HG03469 (cell line): Measurements from ENCODE around the gene TNS3.

Experiments
- ATAC-seq: cut with Tn5 transposase; IDR thresholded peaks from one replicate; pipeline ENCODE4 v1.9.1; 2021; ENCODE audit warnings: mild to moderate bottlenecking, moderate library complexity, moderate number of reproducible peaks; ENCODE audit not compliant: unreplicated experiment

The TNS3 gene

GRCh38 chr7:47529405-47529804 is 52.5 kb downstream of the TNS3 start:
- ATAC-seq, result no peak

DNA sequence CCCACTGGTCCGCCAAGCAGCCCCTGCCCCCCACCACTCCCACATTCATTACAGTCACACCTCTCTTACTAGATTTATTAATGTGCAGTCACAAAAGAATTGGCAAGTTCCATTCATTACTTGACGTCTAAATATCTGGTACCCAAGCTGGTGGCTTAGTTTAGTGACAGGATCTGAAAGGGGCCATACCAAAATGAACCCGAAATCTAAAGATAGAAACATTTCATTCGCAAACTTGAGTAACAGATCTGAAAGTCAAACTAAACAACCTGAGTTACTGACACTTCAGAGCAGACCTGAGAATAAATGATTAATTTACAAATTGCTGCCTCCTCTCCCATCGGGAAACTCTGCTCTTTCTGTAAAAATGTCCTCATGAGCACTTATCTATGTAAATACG is 53.4 kb downstream of the TNS3 start:
- ATAC-seq, result no peak

DNA sequence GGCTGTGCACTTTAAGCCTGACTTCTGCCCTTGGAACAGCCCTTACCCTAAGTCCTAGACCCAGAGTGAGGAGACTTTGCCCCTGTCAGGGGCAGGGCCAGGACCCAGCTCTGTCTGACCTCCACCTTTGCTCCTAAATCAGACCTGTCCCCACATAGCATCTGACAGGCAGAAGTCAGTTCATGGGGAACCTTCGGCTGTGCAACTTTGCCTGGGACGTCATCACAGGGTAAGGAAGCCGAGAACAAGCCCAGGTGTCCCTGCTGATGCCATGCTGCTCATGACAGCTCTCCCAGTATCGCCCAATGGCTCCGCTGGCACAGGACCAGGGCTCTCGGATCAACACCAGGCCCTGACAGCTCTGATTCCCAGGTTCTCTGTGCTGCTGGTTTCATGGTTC is 55.4 kb downstream of the TNS3 start:
- no peak for ATAC-seq

DNA sequence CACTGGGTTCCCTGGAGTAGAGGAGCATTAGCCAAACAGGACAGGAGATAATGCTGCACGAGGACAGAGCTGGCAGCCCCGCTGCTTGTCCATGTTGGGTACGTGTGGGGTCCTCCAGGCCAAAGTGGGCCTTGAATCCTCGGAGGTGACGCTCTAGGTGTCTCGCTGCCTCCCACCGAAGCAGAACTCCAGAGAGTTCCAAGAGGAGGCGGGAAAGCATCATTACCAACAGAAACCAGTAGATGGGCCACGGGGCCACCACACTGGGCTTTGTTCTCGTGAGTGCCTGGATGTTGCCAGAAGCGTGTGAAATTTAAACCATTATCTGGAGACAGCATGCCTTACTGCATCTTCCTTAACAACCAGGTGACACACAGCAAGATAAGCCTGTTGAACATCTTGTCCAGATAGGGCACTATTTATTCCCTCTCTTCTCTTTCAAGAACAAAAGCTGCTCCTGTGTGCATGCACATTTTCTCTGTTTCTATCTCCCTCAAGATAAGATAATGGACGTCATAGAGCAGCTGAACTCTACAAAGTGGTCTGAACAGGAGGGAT is 56.8 kb downstream of the TNS3 start:
- no peak for ATAC-seq

- ATAC-seq, result no peak
Observed at GRCh38 chr7:47523401-47523800, 58.5 kb downstream of the TNS3 start.

DNA sequence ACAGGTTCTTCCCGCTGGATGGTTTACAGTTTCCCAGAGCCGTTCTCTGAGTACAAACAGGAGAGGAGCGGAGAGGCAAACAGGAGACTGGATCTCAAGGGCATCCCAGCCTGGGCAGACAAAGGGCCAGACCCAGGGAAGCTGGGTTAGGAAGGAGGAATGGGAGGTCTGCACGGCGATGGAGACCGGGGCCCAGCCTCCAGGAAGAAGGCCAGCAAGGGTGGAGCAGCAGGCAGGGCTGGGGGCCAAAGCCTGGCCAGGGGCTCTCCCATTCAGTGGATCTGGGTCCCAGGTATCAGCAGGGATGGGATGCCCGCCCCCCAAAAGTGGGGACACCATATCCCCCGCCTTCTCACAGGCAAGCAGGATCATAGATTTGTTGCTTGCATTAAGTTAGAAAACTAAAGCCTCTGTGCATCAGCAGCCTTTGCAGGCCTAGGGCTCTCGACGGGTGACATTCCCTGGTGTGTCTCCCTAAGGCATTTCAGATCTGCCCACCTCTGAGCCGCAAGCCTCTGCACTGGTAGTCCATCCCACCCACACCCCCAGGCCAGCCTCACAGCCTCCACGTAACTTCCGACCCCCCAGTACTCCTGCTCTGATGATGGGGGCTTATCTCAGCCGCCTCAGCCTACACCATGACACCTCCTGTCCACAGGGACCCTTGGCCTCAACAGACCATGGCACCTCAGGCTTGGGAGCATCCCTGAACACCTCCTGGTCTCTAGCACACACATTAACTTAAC is 59.9 kb downstream of the TNS3 start:
- ATAC-seq, result no peak

DNA sequence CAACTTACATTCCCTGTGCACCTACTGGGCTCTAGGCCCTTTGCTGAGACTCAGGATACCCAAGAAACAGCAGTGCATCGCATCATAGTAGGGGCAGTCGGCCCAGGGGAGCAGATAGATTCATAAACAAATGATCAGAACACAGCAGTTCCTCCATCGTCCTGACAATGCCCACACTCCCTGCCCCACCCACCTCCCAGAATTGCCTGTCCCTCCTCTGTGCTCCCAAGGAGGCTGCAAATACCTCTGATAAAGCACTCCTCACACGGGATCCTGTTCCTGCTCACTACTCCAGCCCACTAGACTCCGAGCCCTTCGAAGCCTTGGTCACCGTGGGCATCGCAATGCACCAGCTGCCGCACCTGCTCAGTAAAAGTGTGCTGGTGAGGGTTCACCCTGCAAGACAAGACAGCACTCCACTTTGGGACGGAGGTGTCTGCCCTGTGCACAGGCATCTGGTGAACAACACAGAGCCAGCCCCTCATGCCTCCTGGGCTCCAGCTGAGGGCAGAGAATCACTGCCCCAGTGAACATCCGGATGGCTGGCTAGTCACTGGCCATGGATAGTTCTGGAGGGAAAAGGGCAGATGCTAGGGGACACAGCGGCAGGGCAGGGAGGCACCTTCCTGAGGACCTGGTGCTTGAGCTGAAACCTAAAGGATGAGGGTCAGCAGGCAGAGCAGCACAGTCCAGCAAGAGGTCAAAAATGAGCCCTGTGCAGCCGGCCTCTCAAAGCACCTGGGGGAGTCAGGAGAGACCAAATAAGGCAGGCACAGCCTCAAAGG is 60.7 kb downstream of the TNS3 start:
- ATAC-seq, result no peak

GRCh38 chr7:47520406-47520805 is 61.5 kb downstream of the TNS3 start:
- no peak for ATAC-seq

DNA sequence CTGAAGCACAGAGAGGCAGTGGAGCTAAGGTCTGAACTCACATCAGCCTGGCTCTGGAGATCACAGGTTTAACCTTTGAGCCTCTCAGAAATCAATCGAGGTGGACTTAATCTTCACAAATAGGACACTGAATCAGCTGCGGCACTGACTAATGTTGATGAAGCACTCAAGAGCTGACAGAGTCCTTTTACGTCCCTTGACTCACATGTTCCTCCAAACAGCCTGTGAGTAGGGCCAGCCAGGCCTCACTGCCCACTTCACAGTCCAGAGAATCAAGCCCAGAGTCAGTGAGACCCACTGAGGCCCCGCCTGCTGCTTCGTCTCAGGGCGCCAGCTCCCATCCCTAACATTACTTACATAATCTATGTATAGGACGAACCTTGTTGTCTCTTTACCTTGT is 63.1 kb downstream of the TNS3 start:
- no peak for ATAC-seq

DNA sequence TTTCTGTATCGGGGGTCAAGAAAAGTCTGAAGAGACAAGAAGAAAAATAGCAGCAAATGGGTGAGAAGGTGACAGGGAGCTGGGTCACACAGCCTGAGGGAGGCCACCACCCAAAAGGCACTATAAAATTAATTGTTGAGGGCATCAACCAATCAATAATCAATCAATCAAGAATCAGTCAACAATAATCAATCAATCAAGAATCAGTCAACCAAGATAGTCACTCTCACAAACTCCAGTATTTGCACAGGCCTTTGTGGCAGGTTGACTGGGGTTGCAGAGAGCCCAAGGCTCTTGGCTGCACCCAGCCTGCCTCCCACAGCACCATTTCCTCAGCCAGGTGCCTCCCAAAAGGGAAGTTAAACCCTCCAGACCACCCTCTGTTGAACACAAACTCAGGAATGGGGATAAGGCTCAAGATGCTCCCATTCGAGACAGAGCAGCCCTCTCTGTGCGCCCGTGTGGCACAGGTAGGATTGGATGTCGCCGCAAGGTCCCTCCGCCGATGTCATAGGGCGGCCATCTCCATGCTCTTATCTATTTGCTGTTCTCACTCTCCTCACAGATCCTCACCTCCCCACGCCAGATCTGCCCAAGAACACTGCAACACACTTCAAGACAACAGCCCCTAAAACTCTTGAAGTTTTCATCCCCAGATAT is 64.0 kb downstream of the TNS3 start:
- ATAC-seq, result no peak

GRCh38 chr7:47516985-47517600 is 64.8 kb downstream of the TNS3 start:
- no peak for ATAC-seq

GRCh38 chr7:47516386-47516785 is 65.5 kb downstream of the TNS3 start:
- no peak for ATAC-seq

- ATAC-seq, result no peak
Observed at GRCh38 chr7:47515305-47515834, 66.5 kb downstream of the TNS3 start.

- ATAC-seq, result no peak
Observed at GRCh38 chr7:47514818-47515217, 67.1 kb downstream of the TNS3 start.

- ATAC-seq, result no peak
Observed at GRCh38 chr7:47514367-47514766, 67.5 kb downstream of the TNS3 start.

DNA sequence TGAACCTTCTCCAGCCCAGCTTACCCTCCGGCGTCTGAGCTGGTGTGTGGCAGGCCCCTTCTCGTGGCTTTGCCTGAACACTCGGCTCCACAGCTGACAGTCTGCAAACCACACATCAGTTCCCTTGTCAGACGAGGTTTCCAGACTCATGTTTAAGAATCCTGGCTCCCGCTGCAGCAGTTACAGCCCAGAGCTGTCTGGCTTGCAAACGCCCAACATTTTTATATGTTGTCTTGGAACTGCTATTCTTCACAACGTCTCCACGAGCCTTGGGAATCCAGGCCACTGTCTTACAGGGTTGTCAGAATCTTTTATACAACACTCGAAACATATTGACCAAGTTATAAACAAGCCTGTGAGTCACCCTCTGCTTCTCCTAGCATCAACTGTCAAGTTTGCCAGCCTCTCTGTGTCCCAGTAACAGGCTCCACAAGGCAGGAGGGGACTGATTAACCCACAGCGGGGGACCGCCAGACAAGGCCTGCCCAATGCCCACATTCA is 68.1 kb downstream of the TNS3 start:
- no peak for ATAC-seq

- no peak for ATAC-seq
Observed at GRCh38 chr7:47512481-47513176, 69.3 kb downstream of the TNS3 start.

- no peak for ATAC-seq
Observed at GRCh38 chr7:47511699-47512370, 70.1 kb downstream of the TNS3 start.

- no peak for ATAC-seq
Observed at GRCh38 chr7:47510786-47511185, 71.1 kb downstream of the TNS3 start.

DNA sequence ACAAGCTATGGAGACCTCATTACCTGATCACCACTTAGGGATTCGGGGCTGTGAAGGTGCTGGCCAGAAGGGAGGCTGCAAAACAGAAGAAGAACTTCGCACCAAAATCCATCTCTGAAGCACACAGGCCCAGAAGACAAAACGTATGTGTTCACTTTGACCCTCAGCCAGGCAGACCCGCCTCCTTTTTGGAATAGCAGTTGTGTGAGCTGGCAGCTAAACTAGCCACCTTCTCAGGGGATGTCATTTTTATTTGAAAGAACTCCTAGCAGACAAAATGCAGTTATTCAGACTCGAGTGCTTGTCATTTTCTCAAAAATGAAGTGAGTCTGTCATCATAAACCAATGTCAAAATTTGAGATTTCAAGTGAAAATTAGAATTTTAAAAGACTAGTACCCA is 71.7 kb downstream of the TNS3 start:
- no peak for ATAC-seq
